K562 (cell line): ENCODE measurements around the gene HMCN1. TPM values are rescaled to one million over a fixed set of nuclear protein-coding genes. Genes with fewer than 3 reads are reported as not detected.

ENCODE experiments used
- ATAC-seq: fragments of 200-7000 bp; cut with Tn5 transposase; 3 replicates; pipeline ENCODE4 v1.9.1; 2020; ENCODE audit warnings: moderate library complexity
- BruUV-seq: library from RNA; stranded (reverse); fragments of 400-500 nt; replicated peaks from 2 replicates; lab custom pipeline; 2021; lab: Mats Ljungman, UMichigan
- CTCF ChIA-PET: fragments of 300-600 bp; formaldehyde crosslinking; extraction: SDS; loops from one replicate; lab custom pipeline; 2021; ENCODE audit warnings: low intra/inter-chr PET ratio; lab: Yijun Ruan, JAX
- POLR2A ChIA-PET: fragments of 300-600, 350-650 bp; sonication (Branson Sonifier 250); formaldehyde crosslinking; extraction: SDS; loops from one replicate; lab custom pipeline; 2021; ENCODE audit warnings: antibody characterized with exemption, inconsistent platforms; lab: Yijun Ruan, JAX
- DNase-seq, 4 experiments: peaks; one replicate each; pipeline versions ENCODE4 v3.0.0 to v3.0.0-alpha.2; 2011 to 2018; ENCODE audit warnings: low spot score in 3 of 4, mixed read lengths in 3 of 4; ENCODE audit errors: extremely low read depth in 1 of 4
- FAIRE-seq: peaks from 2 replicates; lab custom pipeline; 2011; peaks lifted over from hg19 to GRCh38; lab: Jason Lieb, UNC
- H2AFZ ChIP-seq: 2 replicates; pipeline ENCODE4 v1.6.0; 2011; ENCODE audit warnings: low read depth, low read length, control low read depth, inconsistent platforms
- H3K27ac ChIP-seq: fragments of 200-600 bp; 3 replicates; pipeline ENCODE4 v1.8.0; 2011; ENCODE audit warnings: low read depth, mild to moderate bottlenecking, control low read depth, inconsistent platforms, low read length, moderate library complexity, mixed read lengths; ENCODE audit errors: extremely low read depth
- H3K27me3 ChIP-seq, 2 experiments: fragments of 300-600 bp in 1 of 2; 2 replicates in 1 of 2; 3 replicates in 1 of 2; pipeline versions ENCODE4 v1.6.0 to v1.8.0; 2011; ENCODE audit warnings: inconsistent platforms in 2 of 2, low read length in 2 of 2, mild to moderate bottlenecking in 1 of 2, mixed read lengths in 1 of 2, moderate library complexity in 1 of 2; ENCODE audit not compliant: control insufficient read depth in 2 of 2, insufficient read depth in 2 of 2
- H3K36me3 ChIP-seq: fragments of 300-600 bp; 3 replicates; pipeline ENCODE4 v1.8.0; 2011; ENCODE audit warnings: mild to moderate bottlenecking, low read length, inconsistent platforms; ENCODE audit not compliant: control insufficient read depth, insufficient read depth
- H3K4me1 ChIP-seq, 2 experiments: fragments of 200-600 bp in 1 of 2; replicated peaks in 1 of 2; 2 replicates in 1 of 2; 3 replicates in 1 of 2; pipeline versions ENCODE4 v1.5.1 to v1.8.0; 2011; ENCODE audit warnings: inconsistent platforms in 2 of 2, low read length in 2 of 2, mild to moderate bottlenecking in 1 of 2, mixed read lengths in 1 of 2, moderate library complexity in 1 of 2; ENCODE audit not compliant: control insufficient read depth in 2 of 2, insufficient read depth in 2 of 2
- H3K4me2 ChIP-seq: 2 replicates; pipeline ENCODE4 v1.6.1; 2011; ENCODE audit warnings: low read length, control low read depth, inconsistent platforms, mixed read lengths; ENCODE audit not compliant: insufficient read depth
- H3K4me3 ChIP-seq: fragments of 200-600 bp; sonication (generic), shearing (Covaris generic); 2 replicates; pipeline ENCODE4 v1.5.1; 2016; ENCODE audit warnings: control low read depth, inconsistent platforms
- H3K79me2 ChIP-seq: fragments of 200-600 bp; 3 replicates; pipeline ENCODE4 v1.8.0; 2011; ENCODE audit warnings: low read length, inconsistent platforms; ENCODE audit not compliant: control insufficient read depth, insufficient read depth
- H3K9ac ChIP-seq, 2 experiments: 2 replicates each; pipeline versions ENCODE4 v1.6.0 to v1.6.1; 2011; ENCODE audit warnings: low read depth in 2 of 2, low read length in 2 of 2, control low read depth in 1 of 2, inconsistent platforms in 1 of 2, mild to moderate bottlenecking in 1 of 2, mixed read lengths in 1 of 2; ENCODE audit not compliant: insufficient read depth in 1 of 2
- H3K9me1 ChIP-seq: one replicate; pipeline ENCODE4 v1.6.0; 2011; ENCODE audit warnings: inconsistent platforms, mild to moderate bottlenecking, low read length, moderate library complexity; ENCODE audit not compliant: control insufficient read depth, insufficient read depth
- H3K9me3 ChIP-seq: replicated peaks from 2 replicates; pipeline ENCODE4 v1.5.1; 2011; ENCODE audit warnings: low read depth, low read length, inconsistent platforms; ENCODE audit not compliant: control insufficient read depth, insufficient read depth
- H4K20me1 ChIP-seq: replicated peaks from 2 replicates; pipeline ENCODE4 v1.6.1; 2011; ENCODE audit warnings: low read length, inconsistent platforms, mixed read lengths; ENCODE audit not compliant: control insufficient read depth, insufficient read depth
- ARID4B ChIP-seq: sonication (generic); formaldehyde crosslinking; IDR thresholded peaks from 2 replicates; pipeline ENCODE4 v1.8.0; 2022; ENCODE audit warnings: mild to moderate bottlenecking, missing genetic modification reagents
- HNRNPH1 ChIP-seq: fragments of 200-400 bp; formaldehyde crosslinking; optimal IDR thresholded peaks from 2 replicates; pipeline ENCODE3; 2017; ENCODE audit warnings: low read depth, mild to moderate bottlenecking, low read length, moderate library complexity
- HSF4 ChIP-seq: fragments of 250-450 bp; sonication (Bioruptor Pico); IDR thresholded peaks from 2 replicates; pipeline ENCODE4 v2.1.2; 2022; ENCODE audit warnings: mild to moderate bottlenecking, moderate library complexity, borderline replicate concordance
- JUND ChIP-seq, 2 experiments: IDR thresholded peaks; 2 replicates in 1 of 2; 3 replicates in 1 of 2; pipeline ENCODE4 v1.6.1; 2011; ENCODE audit warnings: borderline replicate concordance in 2 of 2, low read depth in 2 of 2, low read length in 2 of 2, improper control_type of control experiment in 1 of 2, missing biosample characterization in 1 of 2, missing genetic modification characterization in 1 of 2, missing genetic modification reagents in 1 of 2
- NCOA1 ChIP-seq: fragments of 450-650 bp; IDR thresholded peaks from 2 replicates; pipeline ENCODE4 v1.6.1; 2016; ENCODE audit warnings: low read depth
- NCOA6 ChIP-seq: fragments of 450-650 bp; IDR thresholded peaks from 2 replicates; pipeline ENCODE4 v1.6.1; 2017; ENCODE audit warnings: mild to moderate bottlenecking
- SPI1 ChIP-seq: IDR thresholded peaks from 2 replicates; pipeline ENCODE4 v1.6.1; 2011; ENCODE audit warnings: low read depth, low read length, control low read depth, borderline replicate concordance
- ZKSCAN1 ChIP-seq: fragments of 150-350 bp; IDR thresholded peaks from 2 replicates; pipeline ENCODE4 v1.6.1; 2016; ENCODE audit warnings: low read depth, low read length
- ZNF511 ChIP-seq: sonication (generic); formaldehyde crosslinking; IDR thresholded peaks from 2 replicates; pipeline ENCODE4 v1.8.0; 2022; ENCODE audit warnings: mild to moderate bottlenecking, missing genetic modification reagents
- ZNF561 ChIP-seq: fragments of 450-650 bp; formaldehyde crosslinking; conservative IDR thresholded peaks from 2 replicates; pipeline ENCODE4 v1.4.0; 2020; ENCODE audit warnings: mild to moderate bottlenecking, moderate library complexity
- WGBS: fragments of 100-300 bp; shearing (Covaris generic); methylation state at CpG from one replicate; pipeline ENCODE4 v1.1.6; 2016; ENCODE audit warnings: low coverage, mixed read lengths; ENCODE audit not compliant: insufficient coverage; ENCODE audit errors: missing lambda C conversion rate; 5-methylcytosine and 5-hydroxymethylcytosine counted together
- in situ Hi-C: fragments of 300-500 bp; cut with MboI; formaldehyde crosslinking; loops from 4 replicates; pipeline ENCODE4 v1.15.0; 2018; ENCODE audit warnings: inconsistent platforms, mixed read lengths
- intact Hi-C: fragments of 100-400 bp; cut with micrococcal nuclease; formaldehyde crosslinking; loops from 2 replicates; pipeline ENCODE4 v1.14.2; 2022
- polyA plus RNA-seq, 8 experiments: library from polyadenylated mRNA; depleted of rRNA in 4 of 8; stranded (reverse) in 5 of 8; unstranded in 3 of 8; fragments of >200 nt; fragmentation: Nextera tagmentation in 2 of 8; fragmentation: Illumina TruSeq in 1 of 8; extraction: Ambion mirVana in 2 of 8; extraction: Trizol in 1 of 8; gene quantifications; 2 replicates each; pipeline versions ENCODE4 v1.2.1 to v1.2.3, GENCODE V29; 2011 to 2014; ENCODE audit warnings: inconsistent platforms in 1 of 8, missing spikeins in 1 of 8
- total RNA-seq, 7 experiments: library from RNA; depleted of rRNA in 6 of 7; stranded (reverse); fragments of >200 nt in 6 of 7; fragmentation: Illumina TruSeq in 2 of 7; extraction: Trizol in 2 of 7; gene quantifications; 2 replicates each; pipeline versions ENCODE4 v1.2.1 to v1.2.3, GENCODE V29; 2011 to 2021; ENCODE audit warnings: low replicate concordance in 1 of 7
- TF ChIP-seq, protein P1 (sequence below): fragments of 450-650 bp; conservative IDR thresholded peaks from 2 replicates; pipeline ENCODE4 v1.6.1; 2016; ENCODE audit warnings: missing genetic modification characterization, low read depth, mild to moderate bottlenecking, control low read depth, missing compliant biosample characterization
- TF ChIP-seq, protein P2 (sequence below): sonication (generic); formaldehyde crosslinking; IDR thresholded peaks from 2 replicates; pipeline ENCODE4 v1.8.0; 2023; ENCODE audit warnings: mild to moderate bottlenecking, missing genetic modification reagents

The HMCN1 gene
- total and polyA plus RNA-seq, 9 of the 15 experiments (the other 6 are each of a cell fraction or from before 2014, with no cell fraction given) = 0.07 to 0.36 (median 0.21) TPM

GRCh38 chr1:185787238-185787637, 53.0 kb downstream of the HMCN1 start:
- BruUV-seq = no TSS peak
- ATAC-seq (no peak), FAIRE-seq (no peak), DNase-seq (no peak)
- POLR2A ChIA-PET = no interaction called here
- no peaks in the 10 kb centered on the region for H4K20me1 ChIP-seq
- H3K9ac ChIP-seq = no peak overlapping the region
- H3K9me1 ChIP-seq = no peaks in the 10 kb centered on the region
- H3K4me3 ChIP-seq = no peak overlapping the region
- H3K79me2 ChIP-seq = no peaks in the 10 kb centered on the region
- in situ Hi-C loops (no loop called here), intact Hi-C loops (no loop called here)
- H3K36me3 ChIP-seq = no peaks in the 10 kb centered on the region
- CTCF ChIA-PET = no interaction called here
- no peak overlapping the region for H2AFZ ChIP-seq
- H3K4me1 ChIP-seq = no peaks in the 10 kb centered on the region; a peak in 1 of 5 replicates
- H3K9me3 ChIP-seq = no peaks in the 10 kb centered on the region
- no peak overlapping the region for H3K4me2 ChIP-seq
- 0% methylated on average over 2 of the region's 2 CpGs for WGBS
- no peaks in the 10 kb centered on the region for H3K27me3 ChIP-seq
- H3K27ac ChIP-seq = no peak overlapping the region
- TF ChIP-seq NCOA6 (no peak), ZNF511 (no peak), ZKSCAN1 (no peak), ARID4B (CRISPR knock-in tag) (no peak), HNRNPH1 (no peak), HSF4 (no peak), JUND (IDR thresholded peaks at IDR 0.05; ENCODE audit: borderline replicate concordance, low read depth, low read length) (no peak), JUND (tag; IDR thresholded peaks at IDR 0.05; ENCODE audit: borderline replicate concordance, low read depth, low read length) (no peak), ZNF561 (CRISPR knock-in tag) (no peak), SPI1 (no peak), NCOA1 (no peak)
- TF ChIP-seq, protein P1, sequence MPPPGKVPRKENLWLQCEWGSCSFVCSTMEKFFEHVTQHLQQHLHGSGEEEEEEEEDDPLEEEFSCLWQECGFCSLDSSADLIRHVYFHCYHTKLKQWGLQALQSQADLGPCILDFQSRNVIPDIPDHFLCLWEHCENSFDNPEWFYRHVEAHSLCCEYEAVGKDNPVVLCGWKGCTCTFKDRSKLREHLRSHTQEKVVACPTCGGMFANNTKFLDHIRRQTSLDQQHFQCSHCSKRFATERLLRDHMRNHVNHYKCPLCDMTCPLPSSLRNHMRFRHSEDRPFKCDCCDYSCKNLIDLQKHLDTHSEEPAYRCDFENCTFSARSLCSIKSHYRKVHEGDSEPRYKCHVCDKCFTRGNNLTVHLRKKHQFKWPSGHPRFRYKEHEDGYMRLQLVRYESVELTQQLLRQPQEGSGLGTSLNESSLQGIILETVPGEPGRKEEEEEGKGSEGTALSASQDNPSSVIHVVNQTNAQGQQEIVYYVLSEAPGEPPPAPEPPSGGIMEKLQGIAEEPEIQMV = no peak
- TF ChIP-seq, protein P2, sequence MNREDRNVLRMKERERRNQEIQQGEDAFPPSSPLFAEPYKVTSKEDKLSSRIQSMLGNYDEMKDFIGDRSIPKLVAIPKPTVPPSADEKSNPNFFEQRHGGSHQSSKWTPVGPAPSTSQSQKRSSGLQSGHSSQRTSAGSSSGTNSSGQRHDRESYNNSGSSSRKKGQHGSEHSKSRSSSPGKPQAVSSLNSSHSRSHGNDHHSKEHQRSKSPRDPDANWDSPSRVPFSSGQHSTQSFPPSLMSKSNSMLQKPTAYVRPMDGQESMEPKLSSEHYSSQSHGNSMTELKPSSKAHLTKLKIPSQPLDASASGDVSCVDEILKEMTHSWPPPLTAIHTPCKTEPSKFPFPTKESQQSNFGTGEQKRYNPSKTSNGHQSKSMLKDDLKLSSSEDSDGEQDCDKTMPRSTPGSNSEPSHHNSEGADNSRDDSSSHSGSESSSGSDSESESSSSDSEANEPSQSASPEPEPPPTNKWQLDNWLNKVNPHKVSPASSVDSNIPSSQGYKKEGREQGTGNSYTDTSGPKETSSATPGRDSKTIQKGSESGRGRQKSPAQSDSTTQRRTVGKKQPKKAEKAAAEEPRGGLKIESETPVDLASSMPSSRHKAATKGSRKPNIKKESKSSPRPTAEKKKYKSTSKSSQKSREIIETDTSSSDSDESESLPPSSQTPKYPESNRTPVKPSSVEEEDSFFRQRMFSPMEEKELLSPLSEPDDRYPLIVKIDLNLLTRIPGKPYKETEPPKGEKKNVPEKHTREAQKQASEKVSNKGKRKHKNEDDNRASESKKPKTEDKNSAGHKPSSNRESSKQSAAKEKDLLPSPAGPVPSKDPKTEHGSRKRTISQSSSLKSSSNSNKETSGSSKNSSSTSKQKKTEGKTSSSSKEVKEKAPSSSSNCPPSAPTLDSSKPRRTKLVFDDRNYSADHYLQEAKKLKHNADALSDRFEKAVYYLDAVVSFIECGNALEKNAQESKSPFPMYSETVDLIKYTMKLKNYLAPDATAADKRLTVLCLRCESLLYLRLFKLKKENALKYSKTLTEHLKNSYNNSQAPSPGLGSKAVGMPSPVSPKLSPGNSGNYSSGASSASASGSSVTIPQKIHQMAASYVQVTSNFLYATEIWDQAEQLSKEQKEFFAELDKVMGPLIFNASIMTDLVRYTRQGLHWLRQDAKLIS = no peak
